Keratinocyte (primary cell): ENCODE measurements around the gene STN1. TPM values are rescaled to one million over a fixed set of nuclear protein-coding genes. Genes with fewer than 3 reads are reported as not detected.

Experiments
- DNase-seq: peaks from one replicate; pipeline ENCODE4 v3.0.0-alpha.2; 2011; ENCODE audit warnings: low read depth, missing footprints, low spot score
- FAIRE-seq: peaks from 2 replicates; lab custom pipeline; 2011; peaks lifted over from hg19 to GRCh38; lab: Jason Lieb, UNC
- H2AFZ ChIP-seq: 2 replicates; pipeline ENCODE4 v1.6.0; 2012; ENCODE audit warnings: low read length, control low read depth, inconsistent platforms; ENCODE audit not compliant: control insufficient read depth
- H3K27ac ChIP-seq: 2 replicates; pipeline ENCODE4 v1.5.1; 2011; ENCODE audit warnings: low read length; ENCODE audit not compliant: control insufficient read depth, insufficient read depth
- H3K27me3 ChIP-seq: 3 replicates; pipeline ENCODE4 v1.6.0; 2011; ENCODE audit warnings: low read length; ENCODE audit not compliant: control insufficient read depth, insufficient read depth; ENCODE audit errors: extremely low read depth
- H3K36me3 ChIP-seq, 2 experiments: 2 replicates in 1 of 2; 3 replicates in 1 of 2; pipeline ENCODE4 v1.5.1; 2011; ENCODE audit warnings: low read length in 2 of 2, mild to moderate bottlenecking in 1 of 2; ENCODE audit not compliant: control insufficient read depth in 2 of 2, insufficient read depth in 2 of 2; ENCODE audit errors: extremely low read depth in 1 of 2
- H3K4me1 ChIP-seq: 3 replicates; pipeline ENCODE4 v1.5.1; 2011; ENCODE audit warnings: low read length; ENCODE audit not compliant: control insufficient read depth, insufficient read depth; ENCODE audit errors: extremely low read depth
- H3K4me2 ChIP-seq: 3 replicates; pipeline ENCODE4 v1.6.0; 2011; ENCODE audit warnings: low read depth, low read length; ENCODE audit not compliant: control insufficient read depth, insufficient read depth; ENCODE audit errors: extremely low read depth
- H3K4me3 ChIP-seq, 3 experiments: fragments of 200-600 bp in 1 of 3; sonication (generic) in 1 of 3; 2 replicates in 2 of 3; 3 replicates in 1 of 3; pipeline ENCODE4 v1.5.1; 2011 to 2016; ENCODE audit warnings: low read length in 3 of 3, mild to moderate bottlenecking in 3 of 3, control low read depth in 2 of 3, inconsistent platforms in 1 of 3, low read depth in 1 of 3, mixed read lengths in 1 of 3, mixed run types in 1 of 3, moderate library complexity in 1 of 3; ENCODE audit not compliant: control insufficient read depth in 2 of 3, insufficient read depth in 2 of 3; ENCODE audit errors: extremely low read depth in 1 of 3
- H3K79me2 ChIP-seq: 2 replicates; pipeline ENCODE4 v1.6.0; 2012; ENCODE audit warnings: low read length; ENCODE audit not compliant: control insufficient read depth, insufficient read depth
- H3K9ac ChIP-seq: 3 replicates; pipeline ENCODE4 v1.6.0; 2011; ENCODE audit warnings: low read length; ENCODE audit not compliant: control insufficient read depth, insufficient read depth; ENCODE audit errors: extremely low read depth
- H3K9me1 ChIP-seq: 3 replicates; pipeline ENCODE4 v1.6.0; 2011; ENCODE audit warnings: low read length; ENCODE audit not compliant: control insufficient read depth, insufficient read depth; ENCODE audit errors: extremely low read depth
- H3K9me3 ChIP-seq: 2 replicates; pipeline ENCODE4 v1.5.1; 2012; ENCODE audit warnings: low read depth, low read length; ENCODE audit not compliant: control insufficient read depth
- H4K20me1 ChIP-seq: 3 replicates; pipeline ENCODE4 v1.6.0; 2011; ENCODE audit warnings: low read length; ENCODE audit not compliant: control insufficient read depth, insufficient read depth; ENCODE audit errors: extremely low read depth
- CTCF ChIP-seq, 3 experiments: IDR thresholded peaks in 1 of 3; conservative IDR thresholded peaks in 1 of 3; optimal IDR thresholded peaks in 1 of 3; 2 replicates in 2 of 3; 3 replicates in 1 of 3; pipeline versions ENCODE3 to v1.5.1; 2011; ENCODE audit warnings: low read length in 3 of 3, mild to moderate bottlenecking in 3 of 3, moderate library complexity in 2 of 3, control low read depth in 1 of 3, inconsistent platforms in 1 of 3; ENCODE audit not compliant: insufficient read depth in 2 of 3; ENCODE audit errors: extremely low read depth in 1 of 3
- EZH2 ChIP-seq: IDR thresholded peaks from one replicate; pipeline ENCODE4 v1.6.1; 2012; ENCODE audit warnings: inconsistent platforms, mild to moderate bottlenecking, low read length, moderate library complexity
- dilution Hi-C: fragments of 300-500 bp; cut with MboI; formaldehyde crosslinking; loops from one replicate; pipeline ENCODE4 v1.7.0; 2020; ENCODE audit warnings: low sequenced_read_pairs; ENCODE audit not compliant: extremely low pct_ligation_motif_present
- polyA plus RNA-seq, 5 experiments: library from polyadenylated mRNA; depleted of rRNA in 3 of 5; stranded (reverse) in 3 of 5; stranded (forward) in 1 of 5; unstranded in 1 of 5; fragments of >200 nt; gene quantifications; 1 replicate in 1 of 5; 2 replicates in 3 of 5; 3 replicates in 1 of 5; pipeline versions ENCODE4 v1.2.1 to v1.2.3, GENCODE V29; 2011 to 2012; ENCODE audit warnings: missing spikeins in 2 of 5, low read depth in 1 of 5, low replicate concordance in 1 of 5

Gene STN1
- polyA plus RNA-seq, 1 donor (not counting 4 experiments of a cell fraction or from before 2014, with no cell fraction given) = 29.0 TPM

GRCh38 chr10:103885617-103886016 is 32.4 kb downstream of the STN1 start:
- H3K4me2 ChIP-seq = no peak overlapping the region
- no peak for FAIRE-seq
- no peak overlapping the region for H3K27ac ChIP-seq
- DNase-seq = no peak
- H4K20me1 ChIP-seq = no peaks in the 10 kb centered on the region
- no peak overlapping the region for H2AFZ ChIP-seq
- dilution Hi-C loops = no loop called here
- H3K4me1 ChIP-seq = peaks cover 74% of the 10 kb centered on the region
- H3K4me3 ChIP-seq = no peak overlapping the region
- no peaks in the 10 kb centered on the region for H3K79me2 ChIP-seq
- H3K27me3 ChIP-seq = no peaks in the 10 kb centered on the region
- no peaks in the 10 kb centered on the region for H3K9me1 ChIP-seq
- H3K9me3 ChIP-seq = no peaks in the 10 kb centered on the region
- TF ChIP-seq EZH2 = no peak
- TF ChIP-seq CTCF (optimal IDR thresholded peaks at IDR 0.05 in 1 of 3, IDR thresholded peaks at IDR 0.05 in 1 of 3, conservative IDR thresholded peaks at IDR 0.05 in 1 of 3; ENCODE audit: extremely low read depth in 1 of 3, insufficient read depth in 2 of 3, low read length in 3 of 3) = no peak
- H3K36me3 ChIP-seq = peaks cover under 1 to 4% of the 10 kb centered on the region in 2 experiments
- H3K9ac ChIP-seq = no peak overlapping the region

- Histone ChIP-seq H4K20me1 (no peaks in the 10 kb centered on the region), H3K4me3 (no peak overlapping the region), H3K4me1 (peaks cover 74% of the 10 kb centered on the region), H3K9me1 (no peaks in the 10 kb centered on the region), H2AFZ (no peak overlapping the region), H3K9me3 (no peaks in the 10 kb centered on the region), H3K9ac (peak overlapping the region; percentile 45), H3K79me2 (no peaks in the 10 kb centered on the region), H3K36me3 (peaks cover 0 to 4% of the 10 kb centered on the region in 2 experiments), H3K4me2 (peak overlapping the region; percentile 43), H3K27me3 (no peaks in the 10 kb centered on the region), H3K27ac (peak overlapping the region; percentile 79)
- FAIRE-seq = peak; percentile 88
- dilution Hi-C loops = no loop called here
- no peak for DNase-seq
- no peak for TF ChIP-seq EZH2
- TF ChIP-seq CTCF (optimal IDR thresholded peaks at IDR 0.05 in 1 of 3, IDR thresholded peaks at IDR 0.05 in 1 of 3, conservative IDR thresholded peaks at IDR 0.05 in 1 of 3; ENCODE audit: extremely low read depth in 1 of 3, insufficient read depth in 2 of 3, low read length in 3 of 3) = peak; percentile 68 to 87 (median 69)
Measured at GRCh38 chr10:103884681-103885139, 33.3 kb downstream of the STN1 start.
